Panc1 (cell line): Measurements from ENCODE around the gene MRPL27. TPM values are rescaled to one million over a fixed set of nuclear protein-coding genes. Genes with fewer than 3 reads are reported as not detected.
A peak's percentile ranks its signal among the peaks of the same experiment; 100 is the strongest.

Experiments
- ATAC-seq: fragments of 200-7000 bp; cut with Tn5 transposase; 2 replicates; pipeline ENCODE4 v1.9.1; 2020; ENCODE audit warnings: mild to moderate bottlenecking, moderate library complexity
- BruUV-seq: library from RNA; stranded (reverse); fragments of 400-500 nt; replicated peaks from 2 replicates; lab custom pipeline; 2021; lab: Mats Ljungman, UMichigan
- CTCF ChIA-PET: fragments of 300-600 bp; sonication (Branson Sonifier 250); formaldehyde crosslinking; loops from one replicate; lab custom pipeline; 2022; ENCODE audit warnings: antibody characterized with exemption; lab: Charles Lee
- POLR2A ChIA-PET: fragments of 300-600 bp; sonication (Branson Sonifier 250); formaldehyde crosslinking; loops from one replicate; lab custom pipeline; 2022; ENCODE audit warnings: antibody characterized with exemption; lab: Charles Lee
- DNase-seq: peaks from one replicate; pipeline ENCODE4 v3.0.0-alpha.2; 2010; ENCODE audit warnings: low read depth, low spot score
- H3K27ac ChIP-seq: 2 replicates; pipeline ENCODE4 v1.5.1; 2011; ENCODE audit warnings: mild to moderate bottlenecking, low read length, inconsistent platforms
- H3K27me3 ChIP-seq: fragments of 200-500 bp; sonication (Bioruptor generic); 2 replicates; pipeline ENCODE4 v1.6.0; 2014; ENCODE audit warnings: low read length, inconsistent platforms; ENCODE audit not compliant: control insufficient read depth, insufficient read depth
- H3K36me3 ChIP-seq: fragments of 200-500 bp; sonication (Bioruptor generic); 2 replicates; pipeline ENCODE4 v1.5.1; 2014; ENCODE audit warnings: inconsistent platforms, mild to moderate bottlenecking, low read length, moderate library complexity; ENCODE audit not compliant: control insufficient read depth, insufficient read depth
- H3K4me1 ChIP-seq: 2 replicates; pipeline ENCODE4 v1.5.1; 2011; ENCODE audit warnings: inconsistent platforms, mild to moderate bottlenecking, low read length, moderate library complexity; ENCODE audit not compliant: control insufficient read depth, insufficient read depth
- H3K4me3 ChIP-seq, 2 experiments: 2 replicates each; pipeline ENCODE4 v1.5.1; 2011 to 2012; ENCODE audit warnings: low read depth in 2 of 2, low read length in 2 of 2, mild to moderate bottlenecking in 2 of 2, inconsistent platforms in 1 of 2, moderate library complexity in 1 of 2
- H3K9me3 ChIP-seq: fragments of 200-500 bp; sonication (Bioruptor generic); 2 replicates; pipeline ENCODE4 v1.5.1; 2014; ENCODE audit warnings: low read depth, mild to moderate bottlenecking, inconsistent platforms, low read length, moderate library complexity; ENCODE audit not compliant: control insufficient read depth, insufficient read depth
- POLR2AphosphoS5 ChIP-seq: IDR thresholded peaks from 2 replicates; pipeline ENCODE4 v1.6.1; 2012; ENCODE audit warnings: mild to moderate bottlenecking, low read depth, low read length, moderate library complexity
- REST ChIP-seq, 2 experiments: IDR thresholded peaks; 2 replicates each; pipeline ENCODE4 v1.6.1; 2011 to 2012; ENCODE audit warnings: low read depth in 2 of 2, control low read depth in 1 of 2, low read length in 1 of 2, mild to moderate bottlenecking in 1 of 2, moderate library complexity in 1 of 2; ENCODE audit not compliant: insufficient read depth in 1 of 2
- SIN3A ChIP-seq: IDR thresholded peaks from 2 replicates; pipeline ENCODE4 v1.6.1; 2012; ENCODE audit warnings: low read depth, mild to moderate bottlenecking, low read length, moderate library complexity, borderline replicate concordance; ENCODE audit not compliant: insufficient read depth
- in situ Hi-C: cut with HindIII; loops from 2 replicates; pipeline ENCODE4 v1.10.0; 2016; ENCODE audit warnings: low sequenced_read_pairs, low pct_unique_long_range_greater_than_20kb
- intact Hi-C: fragments of 100-400 bp; cut with micrococcal nuclease; formaldehyde crosslinking; loops from one replicate; pipeline ENCODE4 v1.10.0; 2022; ENCODE audit not compliant: unreplicated experiment
- total RNA-seq: library from RNA; stranded (reverse); gene quantifications from one replicate; pipeline ENCODE4 v1.2.1, GENCODE V29; 2021; ENCODE audit not compliant: unreplicated experiment

The MRPL27 gene
- total RNA-seq, 1 experiment from 2014 or later: 136 TPM

GRCh38 chr17:50346313-50347116 lies 26.5 kb downstream of the MRPL27 start:
- in situ Hi-C loops (no loop called here), intact Hi-C loops (no loop called here)
- CTCF ChIA-PET: interaction anchor here (1.1 to 1.3 kb wide), 2 partner anchors 15 to 146 kb away, joined by 3 read pairs; no protein-coding TSS in a partner anchor
- H3K36me3 ChIP-seq: no peaks in the 10 kb centered on the region; the same call in 1 of the 2 replicates
- H3K4me3 ChIP-seq: peak overlapping the region; percentile 70 to 85
- POLR2A ChIA-PET: no interaction called here
- H3K27ac ChIP-seq: peak overlapping the region; percentile 73
- DNase-seq: no peak
- H3K9me3 ChIP-seq: 0 out of 2 replicates have a peak, but pooled peaks cover 6% of the 10 kb centered on the region
- peaks cover 8% of the 10 kb centered on the region for H3K4me1 ChIP-seq
- no peaks in the 10 kb centered on the region for H3K27me3 ChIP-seq
- BruUV-seq: no TSS peak
- TF ChIP-seq SIN3A (0 out of 2 replicates have a peak, but pooled peaks have one; percentile 39), POLR2AphosphoS5 (no peak), REST (IDR thresholded peaks at IDR 0.05; ENCODE audit: insufficient read depth in 1 of 2, low read depth in 2 of 2, low read length in 1 of 2) (no peak)
- ATAC-seq: peak; percentile 74

DNA sequence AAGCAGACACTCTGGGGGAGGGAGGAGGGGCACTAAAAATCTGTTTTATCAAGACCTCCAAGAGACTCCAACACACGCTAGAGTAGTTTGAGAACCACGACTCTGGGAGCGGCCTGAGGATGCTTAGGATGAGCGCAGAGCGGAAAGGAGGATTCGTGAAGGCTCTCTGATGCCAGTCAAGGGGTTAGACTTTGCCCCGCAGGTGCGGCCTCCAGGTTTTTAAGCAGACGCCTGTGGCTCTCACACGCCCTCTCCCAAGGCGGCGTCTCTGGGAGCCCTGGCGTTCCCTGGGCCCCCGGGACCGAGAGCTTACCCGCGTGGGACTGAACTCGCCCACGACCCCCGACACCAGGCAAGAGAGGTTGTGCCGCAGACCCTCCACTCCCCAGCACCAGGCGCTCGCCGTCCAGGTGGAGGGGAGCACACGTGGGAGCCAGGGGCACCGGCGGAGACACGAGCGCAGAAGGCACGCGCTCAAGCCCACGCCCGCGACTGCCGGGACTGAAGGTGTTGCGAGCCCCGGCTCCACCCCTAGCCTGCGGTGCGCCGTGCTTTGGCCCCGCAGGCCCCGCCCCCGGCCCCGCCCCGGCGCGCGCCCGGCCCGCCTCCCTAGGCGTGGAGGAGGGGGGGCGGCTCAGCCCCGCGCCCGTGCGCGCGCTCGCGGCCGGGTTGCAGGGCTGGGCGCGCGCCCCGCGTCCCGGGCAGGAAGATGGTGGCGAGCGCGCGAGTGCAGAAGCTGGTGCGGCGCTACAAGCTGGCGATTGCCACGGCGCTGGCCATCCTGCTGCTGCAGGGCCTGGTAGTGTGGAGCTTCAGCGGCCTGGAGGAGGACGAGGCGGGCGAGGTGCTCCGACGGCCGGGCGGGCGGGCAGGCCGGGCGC lies 27.3 kb downstream of the MRPL27 start, which contains the start of gene XYLT2:
Gene XYLT2, plus strand, starts transcription at position 695 of the 881 bp plus-strand sequence. Its CDS starts 15 bp downstream, at position 710.
- TF ChIP-seq REST (IDR thresholded peaks at IDR 0.05; ENCODE audit: insufficient read depth in 1 of 2, low read depth in 2 of 2, low read length in 1 of 2) (no peak), POLR2AphosphoS5 (peak; percentile 49; the same call in 1 of the 2 replicates)
- ATAC-seq: peak; percentile 92
- in situ Hi-C loops: no loop called here
- Histone ChIP-seq H3K27ac (peak within 1 kb of the TSS; percentile 73), H3K27me3 (no peaks in the 10 kb centered on the region), H3K4me3 (peak within 1 kb of the TSS; percentile 70 to 85), H3K9me3 (0 out of 2 replicates have a peak, but pooled peaks cover 6% of the 10 kb centered on the region), H3K4me1 (peaks cover 8% of the 10 kb centered on the region), H3K36me3 (no peaks in the 10 kb centered on the region; the same call in 1 of the 2 replicates)
- POLR2A ChIA-PET: interaction anchor here (0.6 kb wide), 1 partner anchor 53 kb away, joined by 5 read pairs; no protein-coding TSS in a partner anchor
- no peak for DNase-seq
- BruUV-seq: no TSS peak
- intact Hi-C loops: no loop called here
- CTCF ChIA-PET: interaction anchor here (0.6 kb wide), 1 partner anchor 49 kb away, joined by 3 read pairs; no protein-coding TSS in a partner anchor
